Mucosa of rectum (tissue), 2 donors: ENCODE data around the gene CPA5.
"Not testable (repeated sequence)": the region's sequence is repeated elsewhere in the genome, so short reads cannot be mapped to it uniquely, and the experiment has no call there.

Experiments used
- H3K27ac ChIP-seq, 2 donors: one replicate each; pipeline ENCODE4 v1.7.0; 2013; ENCODE audit warnings: inconsistent platforms in 2 of 2, low read depth in 2 of 2, low read length in 2 of 2
- H3K27me3 ChIP-seq, 2 donors: one replicate each; pipeline ENCODE4 v1.7.0; 2013; ENCODE audit warnings: low read length in 2 of 2; ENCODE audit not compliant: control insufficient read depth in 2 of 2, insufficient read depth in 2 of 2
- H3K36me3 ChIP-seq, 2 donors: one replicate each; pipeline ENCODE4 v1.7.0; 2013; ENCODE audit warnings: low read length in 2 of 2; ENCODE audit not compliant: control insufficient read depth in 2 of 2, insufficient read depth in 2 of 2
- H3K4me1 ChIP-seq, 2 donors: one replicate each; pipeline ENCODE4 v1.7.0; 2013; ENCODE audit warnings: low read length in 2 of 2, mild to moderate bottlenecking in 1 of 2; ENCODE audit not compliant: control insufficient read depth in 2 of 2, insufficient read depth in 2 of 2
- H3K4me3 ChIP-seq, 2 donors: one replicate each; pipeline ENCODE4 v1.7.0; 2013; ENCODE audit warnings: low read length in 2 of 2
- H3K9ac ChIP-seq, 2 donors: one replicate each; pipeline ENCODE4 v1.7.0; 2013; ENCODE audit warnings: low read length in 2 of 2, low read depth in 1 of 2, mild to moderate bottlenecking in 1 of 2
- H3K9me3 ChIP-seq, 2 donors: one replicate each; pipeline ENCODE4 v1.7.0; 2013; ENCODE audit warnings: low read length in 2 of 2; ENCODE audit not compliant: control insufficient read depth in 2 of 2
- donor health status: healthy.
- donor health status: Normal muscosa, but diverticular disease.

CPA5 gene

GRCh38 chr7:130367088-130367755 lies 22.6 kb downstream of the CPA5 start:
- no peak overlapping the region for H3K4me3 ChIP-seq
- H3K9me3 ChIP-seq: no peaks in the 10 kb centered on the region
- H3K4me1 ChIP-seq: peaks cover 5 to 6% of the 10 kb centered on the region in 2 donors
- no peak overlapping the region for H3K27ac ChIP-seq
- H3K36me3 ChIP-seq: no peaks in the 10 kb centered on the region
- H3K9ac ChIP-seq: no peak overlapping the region
- H3K27me3 ChIP-seq: no peaks in the 10 kb centered on the region

GRCh38 chr7:130367836-130368746 lies 23.5 kb downstream of the CPA5 start:
- Histone ChIP-seq H3K4me3 (no peak overlapping the region), H3K9ac (no peak overlapping the region), H3K27ac (peak overlapping the region in 1 of 2 donors; percentile 48), H3K9me3 (no peaks in the 10 kb centered on the region), H3K36me3 (no peaks in the 10 kb centered on the region), H3K27me3 (no peaks in the 10 kb centered on the region), H3K4me1 (peaks cover 5 to 6% of the 10 kb centered on the region in 2 donors)

- H3K9ac ChIP-seq: no peak overlapping the region
- peaks cover 6 to 7% of the 10 kb centered on the region in 2 donors for H3K4me1 ChIP-seq
- H3K36me3 ChIP-seq: no peaks in the 10 kb centered on the region
These were observed 24.6 kb downstream of the CPA5 start for GRCh38 chr7:130369110-130369711.

GRCh38 chr7:130369831-130370550 lies 25.4 kb downstream of the CPA5 start:
- Histone ChIP-seq H3K4me1 (peaks cover 6 to 7% of the 10 kb centered on the region in 2 donors), H3K27ac (peak overlapping the region in 1 of 2 donors; percentile 1), H3K4me3 (no peak overlapping the region), H3K9me3 (no peaks in the 10 kb centered on the region), H3K27me3 (no peaks in the 10 kb centered on the region), H3K36me3 (no peaks in the 10 kb centered on the region), H3K9ac (no peak overlapping the region)

More at GRCh38 chr7:130369110-130369711, 24.6 kb downstream of the CPA5 start:
- Histone ChIP-seq H3K4me3 (no peak overlapping the region), H3K27me3 (no peaks in the 10 kb centered on the region), H3K9me3 (no peaks in the 10 kb centered on the region), H3K27ac (peak overlapping the region; percentile 32 to 48)

- Histone ChIP-seq H3K9ac (no peak overlapping the region), H3K27ac (no peak overlapping the region)
These were observed 26.4 kb downstream of the CPA5 start for GRCh38 chr7:130371046-130371445.

GRCh38 chr7:130372402-130373165 lies 28.0 kb downstream of the CPA5 start:
- H3K4me1 ChIP-seq: peaks cover 0 to 7% of the 10 kb centered on the region in 2 donors
- peak overlapping the region; percentile 70 to 75 for H3K27ac ChIP-seq
- H3K9me3 ChIP-seq: no peaks in the 10 kb centered on the region
- no peak overlapping the region for H3K9ac ChIP-seq
- H3K36me3 ChIP-seq: no peaks in the 10 kb centered on the region
- no peaks in the 10 kb centered on the region for H3K27me3 ChIP-seq
- no peak overlapping the region for H3K4me3 ChIP-seq

More at GRCh38 chr7:130371046-130371445, 26.4 kb downstream of the CPA5 start:
- Histone ChIP-seq H3K27me3 (no peaks in the 10 kb centered on the region), H3K36me3 (no peaks in the 10 kb centered on the region), H3K4me3 (no peak overlapping the region), H3K9me3 (no peaks in the 10 kb centered on the region), H3K4me1 (peaks cover 4 to 7% of the 10 kb centered on the region in 2 donors)

GRCh38 chr7:130374507-130374906 lies 29.9 kb downstream of the CPA5 start:
- H3K9ac ChIP-seq: no peak overlapping the region

GRCh38 chr7:130376461-130376860 lies 31.8 kb downstream of the CPA5 start:
- not testable (repeated sequence) for H3K9ac ChIP-seq, H3K27me3 ChIP-seq, H3K4me3 ChIP-seq, H3K36me3 ChIP-seq, H3K4me1 ChIP-seq, H3K9me3 ChIP-seq, H3K27ac ChIP-seq

More at GRCh38 chr7:130374507-130374906, 29.9 kb downstream of the CPA5 start:
- no peak overlapping the region for H3K4me3 ChIP-seq
- H3K4me1 ChIP-seq: peaks cover 0 to 3% of the 10 kb centered on the region in 2 donors
- no peaks in the 10 kb centered on the region for H3K27me3 ChIP-seq
- no peaks in the 10 kb centered on the region for H3K9me3 ChIP-seq
- peak overlapping the region; percentile 70 to 75 for H3K27ac ChIP-seq
- no peaks in the 10 kb centered on the region for H3K36me3 ChIP-seq

GRCh38 chr7:130377178-130377577 lies 32.6 kb downstream of the CPA5 start:
- Histone ChIP-seq H3K4me1 (peaks cover 0 to 2% of the 10 kb centered on the region in 2 donors), H3K27ac (no peak overlapping the region)

More at GRCh38 chr7:130377178-130377577, 32.6 kb downstream of the CPA5 start:
- Histone ChIP-seq H3K9me3 (no peaks in the 10 kb centered on the region), H3K36me3 (no peaks in the 10 kb centered on the region), H3K9ac (no peak overlapping the region), H3K4me3 (no peak overlapping the region), H3K27me3 (no peaks in the 10 kb centered on the region)
